Testis (tissue), 2 donors: ENCODE results near the gene WT1.

Experiments used
- CTCF ChIP-seq, 3 experiments: fragments of 450-650 bp in 2 of 3; fragments of 200-600 bp in 1 of 3; sonication (generic) in 1 of 3; IDR thresholded peaks; one replicate each; pipeline ENCODE4 v1.5.1; 2016 to 2019; ENCODE audit warnings: antibody characterized with exemption in 3 of 3, mild to moderate bottlenecking in 2 of 3, moderate library complexity in 1 of 3
- POLR2A ChIP-seq: fragments of 450-650 bp; IDR thresholded peaks from one replicate; pipeline ENCODE4 v1.6.1; 2017; ENCODE audit warnings: antibody characterized with exemption, mild to moderate bottlenecking, moderate library complexity

GRCh38 chr11:32430568-32431381, 4.6 kb downstream of the WT1 start:
- TF ChIP-seq CTCF (IDR thresholded peaks at IDR 0.05) (peak in 1 of 3 experiments; percentile 1), POLR2A (no peak)
